Measurements from ENCODE around the gene GRHPR.
A peak's percentile ranks its signal among the peaks of the same experiment; 100 is the strongest.

GRHPR gene

GRCh38 chr9:37480759-37481158 is 58.3 kb downstream of the GRHPR start:
- DNase-seq (ENCODE audit: low spot score) = no peak

DNA sequence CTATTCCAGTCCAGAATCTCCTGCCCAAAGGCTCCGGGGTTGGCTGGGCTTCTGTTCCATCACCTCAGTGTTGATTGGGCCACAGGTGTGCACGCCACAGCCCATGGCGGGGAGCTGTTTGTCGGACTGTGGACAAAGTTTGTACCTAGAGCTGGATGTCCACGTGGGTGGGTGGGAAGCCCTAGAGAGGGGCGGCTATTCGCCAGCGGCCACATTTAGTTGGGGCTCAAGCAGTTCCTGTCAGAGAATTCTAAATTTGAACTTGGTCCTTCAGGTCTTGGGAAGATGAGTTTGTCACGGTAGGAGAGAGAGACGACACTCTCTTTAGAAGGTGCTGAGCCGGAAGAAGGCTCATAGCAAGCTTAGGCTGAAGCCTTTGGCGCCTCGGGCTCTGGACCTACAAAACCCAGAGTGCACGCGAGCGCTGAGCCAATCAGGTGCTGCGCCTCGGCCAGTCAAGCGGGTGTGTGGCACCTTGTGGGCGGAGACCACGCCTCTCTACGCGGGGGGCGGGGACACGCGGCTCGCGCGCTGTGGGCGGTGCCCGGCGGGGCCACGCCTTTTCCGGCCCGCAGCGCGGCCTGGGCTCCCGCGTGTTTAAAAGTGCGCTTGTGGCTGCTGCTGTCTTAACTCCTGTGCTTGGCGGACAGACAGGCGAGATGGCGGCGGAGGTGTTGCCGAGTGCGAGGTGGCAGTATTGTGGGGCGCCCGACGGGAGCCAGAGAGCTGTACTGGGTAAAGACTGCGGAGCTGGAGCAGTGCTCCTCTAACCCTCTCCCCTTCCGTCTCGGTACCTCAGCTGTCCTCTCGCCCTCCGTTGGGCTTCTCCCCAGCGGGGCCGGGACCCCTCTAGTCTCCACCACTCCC is 63.1 kb downstream of the GRHPR start, which contains the start of gene POLR1E:
TSS of gene POLR1E (plus strand) at position 560 of the 867 bp plus-strand sequence. CDS start at position 660, 100 bp downstream.
- DNase-seq (ENCODE audit: low spot score) = peak; percentile 94

GRCh38 chr9:37486256-37486615 is 63.7 kb downstream of the GRHPR start:
- DNase-seq (ENCODE audit: low spot score) = no peak

Measured in RKO (cell line).